ENCODE data around the gene NELL2. TPM values are rescaled to one million over a fixed set of nuclear protein-coding genes. Genes with fewer than 3 reads are reported as not detected.

NELL2 gene
- total and polyA plus RNA-seq, 2 donors (not counting 1 experiment from before 2014, with no cell fraction given) = 0.17 TPM; not detected in 1

GRCh38 chr12:44847403-44847802, 28.7 kb downstream of the NELL2 start:
- Histone ChIP-seq H3K4me3 (replicated peaks in 1 of 4; ENCODE audit: control extremely low read depth in 1 of 4, insufficient read depth in 1 of 4, low read depth in 3 of 4, low read length in 4 of 4) (no peak overlapping the region), H2AFZ (ENCODE audit: low read length) (no peak overlapping the region), H3K9me3 (ENCODE audit: control insufficient read depth, insufficient read depth, low read depth, low read length) (no peaks in the 10 kb centered on the region), H3K36me3 (ENCODE audit: control insufficient read depth, insufficient read depth, low read length) (no peaks in the 10 kb centered on the region), H3K4me2 (ENCODE audit: extremely low read depth, insufficient read depth, low read length) (no peak overlapping the region), H3K79me2 (ENCODE audit: control insufficient read depth, insufficient read depth, low read length) (no peaks in the 10 kb centered on the region), H3K27ac (ENCODE audit: insufficient read depth, low read length) (no peak overlapping the region), H3K4me1 (ENCODE audit: control insufficient read depth, extremely low read depth, insufficient read depth, low read length) (no peaks in the 10 kb centered on the region), H4K20me1 (ENCODE audit: control insufficient read depth, extremely low read depth, insufficient read depth, low read length) (no peaks in the 10 kb centered on the region), H3K9ac (ENCODE audit: insufficient read depth, low read length) (no peak overlapping the region), H3K27me3 (ENCODE audit: control insufficient read depth, insufficient read depth, low read length) (no peaks in the 10 kb centered on the region)
- DNase-seq (ENCODE audit: low read depth in 2 of 2) = no peak
- no peak for TF ChIP-seq EZH2 (IDR thresholded peaks at IDR 0.05; ENCODE audit: low read length, missing control alignments)

GRCh38 chr12:44846826-44847225, 29.3 kb downstream of the NELL2 start:
- H3K79me2 ChIP-seq (ENCODE audit: control insufficient read depth, insufficient read depth, low read length) = no peaks in the 10 kb centered on the region
- no peak for DNase-seq (ENCODE audit: low read depth in 2 of 2)

GRCh38 chr12:44842669-44843068, 33.4 kb downstream of the NELL2 start:
- no peaks in the 10 kb centered on the region for H3K9me3 ChIP-seq (ENCODE audit: control insufficient read depth, insufficient read depth, low read depth, low read length)
- TF ChIP-seq EZH2 (IDR thresholded peaks at IDR 0.05; ENCODE audit: low read length, missing control alignments) (no peak), CTCF (conservative IDR thresholded peaks at IDR 0.05 in 1 of 2, IDR thresholded peaks at IDR 0.05 in 1 of 2; ENCODE audit: low read depth in 1 of 2, low read length in 2 of 2) (no peak)
- no peaks in the 10 kb centered on the region for H3K79me2 ChIP-seq (ENCODE audit: control insufficient read depth, insufficient read depth, low read length)
- H3K27ac ChIP-seq (ENCODE audit: insufficient read depth, low read length) = no peak overlapping the region
- no peak overlapping the region for H3K9ac ChIP-seq (ENCODE audit: insufficient read depth, low read length)
- no peak overlapping the region for H3K4me2 ChIP-seq (ENCODE audit: extremely low read depth, insufficient read depth, low read length)
- no peaks in the 10 kb centered on the region for H3K36me3 ChIP-seq (ENCODE audit: control insufficient read depth, insufficient read depth, low read length)
- DNase-seq (ENCODE audit: low read depth in 2 of 2) = no peak
- no peaks in the 10 kb centered on the region for H3K27me3 ChIP-seq (ENCODE audit: control insufficient read depth, insufficient read depth, low read length)
- H4K20me1 ChIP-seq (ENCODE audit: control insufficient read depth, extremely low read depth, insufficient read depth, low read length) = no peaks in the 10 kb centered on the region
- H3K4me3 ChIP-seq (replicated peaks in 1 of 4; ENCODE audit: control extremely low read depth in 1 of 4, insufficient read depth in 1 of 4, low read depth in 3 of 4, low read length in 4 of 4) = no peak overlapping the region
- no peaks in the 10 kb centered on the region for H3K4me1 ChIP-seq (ENCODE audit: control insufficient read depth, extremely low read depth, insufficient read depth, low read length)
- H2AFZ ChIP-seq (ENCODE audit: low read length) = no peak overlapping the region

More at GRCh38 chr12:44846826-44847225, 29.3 kb downstream of the NELL2 start:
- H3K9ac ChIP-seq (ENCODE audit: insufficient read depth, low read length) = no peak overlapping the region
- H3K4me3 ChIP-seq (replicated peaks in 1 of 4; ENCODE audit: control extremely low read depth in 1 of 4, insufficient read depth in 1 of 4, low read depth in 3 of 4, low read length in 4 of 4) = no peak overlapping the region
- H3K27ac ChIP-seq (ENCODE audit: insufficient read depth, low read length) = no peak overlapping the region
- H3K9me3 ChIP-seq (ENCODE audit: control insufficient read depth, insufficient read depth, low read depth, low read length) = no peaks in the 10 kb centered on the region
- no peak overlapping the region for H2AFZ ChIP-seq (ENCODE audit: low read length)
- H3K4me2 ChIP-seq (ENCODE audit: extremely low read depth, insufficient read depth, low read length) = no peak overlapping the region
- H3K27me3 ChIP-seq (ENCODE audit: control insufficient read depth, insufficient read depth, low read length) = no peaks in the 10 kb centered on the region
- TF ChIP-seq CTCF (conservative IDR thresholded peaks at IDR 0.05 in 1 of 2, IDR thresholded peaks at IDR 0.05 in 1 of 2; ENCODE audit: low read depth in 1 of 2, low read length in 2 of 2) (no peak), EZH2 (IDR thresholded peaks at IDR 0.05; ENCODE audit: low read length, missing control alignments) (no peak)
- H4K20me1 ChIP-seq (ENCODE audit: control insufficient read depth, extremely low read depth, insufficient read depth, low read length) = no peaks in the 10 kb centered on the region
- no peaks in the 10 kb centered on the region for H3K36me3 ChIP-seq (ENCODE audit: control insufficient read depth, insufficient read depth, low read length)
- no peaks in the 10 kb centered on the region for H3K4me1 ChIP-seq (ENCODE audit: control insufficient read depth, extremely low read depth, insufficient read depth, low read length)
